T-helper 2 cell treated with Interferon-gamma antibody and Interleukin-4, amounts not matched to agents 5 μg/mL and 100 μg/mL, for 36 hours (primary cell): ENCODE data around the gene RNF44.

Experiments
- DNase-seq: peaks from one replicate; pipeline ENCODE4 v3.0.0; 2021; ENCODE audit warnings: low spot score
- H3K27ac Mint-ChIP-seq: one replicate; pipeline ENCODE4 v1.8.0; 2021; ENCODE audit warnings: mild to moderate bottlenecking, mixed read lengths
- H3K27me3 Mint-ChIP-seq: one replicate; pipeline ENCODE4 v1.8.0; 2021; ENCODE audit warnings: low read depth, mixed read lengths
- H3K36me3 Mint-ChIP-seq: one replicate; pipeline ENCODE4 v1.8.0; 2021; ENCODE audit warnings: low read depth, mixed read lengths
- H3K4me1 Mint-ChIP-seq: one replicate; pipeline ENCODE4 v1.8.0; 2021; ENCODE audit warnings: low read depth, mixed read lengths
- H3K4me3 Mint-ChIP-seq: one replicate; pipeline ENCODE4 v1.8.0; 2022; ENCODE audit warnings: mild to moderate bottlenecking, moderate library complexity, mixed read lengths
- H3K9me3 Mint-ChIP-seq: one replicate; pipeline ENCODE4 v1.8.0; 2021; ENCODE audit warnings: mixed read lengths

Gene RNF44

DNA sequence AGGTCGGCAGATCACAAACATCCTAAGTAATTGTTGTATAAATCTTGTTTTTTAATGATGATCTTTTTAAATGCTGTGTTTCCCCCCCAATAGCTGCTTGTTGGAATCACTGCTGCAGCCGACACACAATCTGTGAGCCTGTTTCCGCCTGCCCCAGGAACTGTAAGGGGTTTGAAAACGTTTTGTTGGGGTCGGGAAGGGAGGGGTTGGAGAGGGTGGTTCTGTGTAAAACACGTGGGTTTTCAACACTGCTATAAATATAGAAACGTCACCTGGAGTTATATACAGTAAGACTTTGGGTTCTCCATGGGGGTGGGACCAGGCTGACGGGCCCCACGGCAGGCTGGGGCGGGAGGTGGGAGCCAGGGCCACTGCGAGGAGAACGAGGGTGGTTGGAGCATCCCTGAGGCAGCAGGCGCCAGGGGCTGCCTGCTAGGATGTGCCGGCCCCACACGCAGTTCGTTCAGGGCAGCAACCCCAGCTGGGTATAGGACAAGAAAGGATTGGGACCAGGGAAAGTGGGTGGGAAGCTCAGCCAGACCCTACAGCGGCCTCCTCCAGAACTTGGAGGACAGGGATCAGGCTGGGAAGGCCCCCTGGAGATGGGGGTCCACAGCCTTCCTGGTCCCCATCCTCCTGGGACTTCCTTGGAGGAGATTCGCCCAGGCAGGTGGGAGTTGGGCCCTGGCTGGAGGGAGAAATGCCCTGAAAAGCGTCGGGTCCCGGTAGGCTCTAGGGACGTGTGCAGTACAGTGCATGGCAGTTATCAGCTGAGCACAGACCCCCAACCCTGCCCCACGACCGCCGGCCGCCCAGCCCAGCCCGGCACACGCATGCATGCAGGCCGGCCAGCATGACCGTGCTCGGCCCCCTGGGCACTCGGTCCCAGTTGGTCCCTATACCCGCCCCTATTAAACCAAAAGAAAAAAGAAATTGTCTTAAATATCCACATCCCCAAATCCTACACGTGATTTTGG lies 9.7 kb downstream of the RNF44 start:
- H3K4me3 Mint-ChIP-seq: no peak overlapping the region
- peaks cover 33% of the 10 kb centered on the region for H3K36me3 Mint-ChIP-seq
- no peaks in the 10 kb centered on the region for H3K27me3 Mint-ChIP-seq
- no peaks in the 10 kb centered on the region for H3K9me3 Mint-ChIP-seq
- no peak overlapping the region for H3K27ac Mint-ChIP-seq
- DNase-seq: no peak
- H3K4me1 Mint-ChIP-seq: peaks cover 9% of the 10 kb centered on the region

DNA sequence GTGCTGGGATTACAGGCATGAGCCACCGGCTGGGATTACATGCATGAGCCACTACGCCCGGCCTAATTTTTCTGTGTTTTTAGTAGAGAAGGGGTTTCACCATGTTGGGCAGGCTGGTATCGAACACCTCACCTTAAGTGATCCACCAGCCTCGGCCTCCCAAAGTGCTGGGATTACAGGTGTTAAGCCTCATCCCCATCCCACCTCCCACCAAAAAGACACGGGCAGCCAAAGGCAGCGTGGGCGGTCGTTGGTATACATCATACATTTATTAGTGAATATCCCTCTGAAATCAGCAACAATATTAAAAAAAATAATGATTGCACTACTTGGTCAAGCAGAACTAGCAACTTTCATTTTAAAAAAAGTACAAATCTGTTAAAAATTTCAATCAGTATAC lies 10.7 kb downstream of the RNF44 start:
- Mint-ChIP-seq H3K27me3 (no peaks in the 10 kb centered on the region), H3K9me3 (no peaks in the 10 kb centered on the region), H3K27ac (no peak overlapping the region), H3K36me3 (peaks cover 33% of the 10 kb centered on the region), H3K4me1 (peaks cover 7% of the 10 kb centered on the region), H3K4me3 (no peak overlapping the region)
- DNase-seq: no peak

DNA sequence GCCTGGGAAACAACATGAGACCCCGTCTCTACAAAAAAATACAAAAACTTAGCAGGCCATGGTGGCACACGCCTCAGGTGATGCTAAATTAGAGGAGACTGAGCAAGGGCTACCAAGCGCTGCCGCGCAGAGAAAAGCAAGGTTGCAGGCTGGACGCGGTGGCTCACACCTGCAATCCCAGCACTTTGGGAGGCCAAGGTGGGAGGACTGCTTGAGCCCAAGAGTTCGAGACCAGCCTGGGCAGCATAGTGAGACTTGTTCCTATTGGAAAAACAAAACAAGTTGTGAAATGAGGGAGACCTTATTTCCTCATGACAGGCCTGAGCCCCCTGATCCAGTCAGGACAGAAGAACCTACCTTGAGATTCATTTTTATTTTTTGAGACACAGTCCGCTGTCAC lies 11.5 kb downstream of the RNF44 start:
- Mint-ChIP-seq H3K27me3 (no peaks in the 10 kb centered on the region), H3K36me3 (peaks cover 28% of the 10 kb centered on the region), H3K4me1 (peaks cover 4% of the 10 kb centered on the region), H3K4me3 (no peak overlapping the region), H3K9me3 (no peaks in the 10 kb centered on the region), H3K27ac (no peak overlapping the region)
- no peak for DNase-seq

DNA sequence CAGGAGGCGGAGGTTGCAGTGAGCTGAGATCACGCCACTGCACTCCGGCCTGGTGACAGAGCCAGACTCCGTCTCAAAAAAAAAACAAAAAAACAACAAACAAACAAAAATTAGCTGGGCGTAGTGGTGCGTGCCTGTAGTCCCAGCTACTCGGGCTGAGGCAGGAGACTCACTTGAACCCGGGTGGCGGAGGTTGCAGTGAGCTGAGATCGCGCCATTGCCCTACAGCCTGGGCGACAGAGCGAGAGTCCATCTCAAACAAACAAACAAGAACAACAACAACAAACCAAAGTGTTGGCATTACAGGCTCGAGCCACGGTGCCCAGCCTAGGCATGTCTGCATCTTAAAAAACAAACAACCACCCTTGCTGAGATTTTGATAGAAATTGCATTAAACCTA lies 12.2 kb downstream of the RNF44 start:
- Mint-ChIP-seq H3K36me3 (peaks cover 28% of the 10 kb centered on the region), H3K27ac (no peak overlapping the region), H3K4me1 (peaks cover 4% of the 10 kb centered on the region), H3K27me3 (no peaks in the 10 kb centered on the region), H3K4me3 (no peak overlapping the region), H3K9me3 (no peaks in the 10 kb centered on the region)
- DNase-seq: no peak

DNA sequence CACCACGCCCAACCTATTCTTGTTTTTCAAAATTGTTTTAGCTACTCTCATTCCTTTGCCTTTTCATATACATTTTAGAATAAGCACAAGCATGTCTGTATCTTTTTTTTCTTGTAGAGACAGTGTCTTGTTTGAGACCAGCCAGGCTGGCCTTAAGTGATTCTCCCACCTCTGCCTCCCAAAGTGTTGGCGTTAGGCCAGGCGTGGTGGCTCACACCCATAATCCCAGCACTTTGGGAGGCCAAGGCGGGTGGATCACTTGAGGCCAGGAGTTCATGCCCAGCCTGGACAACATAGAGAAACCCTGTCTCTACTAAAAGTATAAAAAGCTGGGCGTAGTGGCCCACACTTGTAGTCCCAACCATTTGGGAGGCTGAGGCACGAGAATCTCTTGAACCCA lies 13.1 kb downstream of the RNF44 start:
- Mint-ChIP-seq H3K36me3 (peaks cover 21% of the 10 kb centered on the region), H3K4me1 (no peaks in the 10 kb centered on the region), H3K4me3 (no peak overlapping the region), H3K27ac (no peak overlapping the region), H3K9me3 (no peaks in the 10 kb centered on the region), H3K27me3 (no peaks in the 10 kb centered on the region)
- no peak for DNase-seq

DNA sequence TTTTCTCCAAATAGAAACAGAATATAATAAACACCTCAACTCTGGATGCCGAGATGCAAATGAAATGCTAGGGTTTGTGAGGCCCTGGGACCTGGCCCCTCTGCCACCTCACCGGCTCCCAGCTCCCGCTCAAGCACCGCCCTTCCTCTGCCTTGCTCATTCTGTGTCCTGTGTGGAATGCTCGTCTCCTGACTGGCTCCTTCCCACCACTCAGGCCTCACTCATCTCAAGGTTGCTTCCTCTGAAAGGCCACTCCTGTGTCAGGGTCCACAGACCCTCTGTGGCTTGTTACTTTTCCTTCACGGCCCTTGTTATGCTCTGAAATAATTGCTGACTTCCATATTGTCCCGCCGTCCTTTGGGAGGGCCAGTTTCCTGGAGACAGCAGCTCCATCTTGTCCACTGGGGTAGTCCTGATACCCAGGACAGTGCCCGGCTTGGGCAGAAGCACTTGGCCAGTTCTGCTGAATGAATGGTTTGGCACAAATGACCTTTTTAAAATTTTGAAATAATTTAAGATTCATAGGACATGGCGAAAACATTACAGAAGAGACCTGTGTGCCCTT lies 15.4 kb downstream of the RNF44 start:
- Mint-ChIP-seq H3K36me3 (peaks cover 8% of the 10 kb centered on the region), H3K4me1 (peaks cover 4% of the 10 kb centered on the region), H3K9me3 (no peaks in the 10 kb centered on the region), H3K27ac (no peak overlapping the region), H3K27me3 (no peaks in the 10 kb centered on the region), H3K4me3 (no peak overlapping the region)
- no peak for DNase-seq

DNA sequence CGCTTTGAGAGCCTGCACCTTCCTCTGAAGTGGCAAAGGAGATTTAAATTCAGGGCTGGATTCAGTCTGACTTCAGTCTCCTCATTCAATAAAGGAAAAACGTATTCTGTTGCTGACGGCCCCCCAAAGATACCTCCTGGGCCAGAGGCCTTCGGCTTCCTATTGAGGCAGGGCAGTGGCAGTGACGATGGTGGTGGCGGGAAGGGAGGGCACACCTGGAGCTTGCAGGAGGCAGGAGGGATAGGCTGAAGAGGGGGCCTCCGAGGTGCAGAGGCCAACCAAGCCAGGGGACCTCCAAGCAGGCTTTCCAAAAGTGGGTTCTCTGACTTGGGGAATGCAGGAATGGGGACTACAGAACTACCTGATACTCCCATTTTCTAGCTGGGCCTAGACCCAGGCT lies 15.9 kb downstream of the RNF44 start:
- H3K27ac Mint-ChIP-seq: no peak overlapping the region
- no peak overlapping the region for H3K4me3 Mint-ChIP-seq
- no peaks in the 10 kb centered on the region for H3K9me3 Mint-ChIP-seq
- peaks cover 5% of the 10 kb centered on the region for H3K4me1 Mint-ChIP-seq
- DNase-seq: no peak
- H3K27me3 Mint-ChIP-seq: no peaks in the 10 kb centered on the region
- peaks cover 5% of the 10 kb centered on the region for H3K36me3 Mint-ChIP-seq

DNA sequence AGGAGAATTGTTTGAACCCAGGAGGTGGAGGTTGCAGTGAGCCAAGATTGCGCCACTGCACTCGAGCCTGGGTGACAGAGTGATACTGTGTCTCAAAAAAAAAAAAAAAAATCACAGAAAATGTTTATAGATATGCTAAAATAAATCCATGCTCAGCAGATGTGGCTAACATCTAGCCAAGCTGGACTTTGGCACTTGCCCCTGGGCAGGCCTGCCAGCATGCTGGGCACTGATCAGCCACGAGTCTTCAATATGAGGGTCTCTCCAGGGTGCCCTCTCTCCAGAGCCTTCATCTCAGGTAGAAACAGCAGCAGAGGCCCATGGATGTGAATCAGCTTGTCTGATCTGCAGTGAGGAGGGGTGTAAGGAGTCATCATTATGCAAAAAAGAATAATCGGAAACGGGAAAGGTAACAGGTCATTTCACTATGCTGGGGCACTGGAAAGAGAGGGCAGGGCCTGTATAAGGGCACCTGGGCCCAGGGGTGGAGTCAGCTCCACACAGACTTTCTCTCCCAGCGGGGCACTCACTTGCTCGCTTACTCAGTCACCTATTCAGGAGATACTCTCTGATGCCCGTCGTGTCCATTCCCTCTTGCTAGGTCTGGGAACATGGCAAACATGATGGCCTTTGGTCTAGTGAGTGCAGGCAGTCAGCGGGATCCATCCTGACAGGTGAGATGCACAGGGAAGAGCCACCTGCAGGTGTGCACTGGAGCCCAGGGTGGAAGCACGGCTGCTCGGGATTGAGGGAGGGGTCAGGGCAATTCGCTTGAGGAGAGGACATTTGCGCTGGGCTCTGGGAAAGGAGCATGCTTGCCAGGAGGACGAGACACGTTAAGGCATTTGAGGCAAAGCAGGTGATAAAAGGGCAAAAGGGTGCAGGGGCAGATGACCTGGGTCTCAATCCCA lies 17.1 kb downstream of the RNF44 start:
- no peaks in the 10 kb centered on the region for H3K9me3 Mint-ChIP-seq
- H3K36me3 Mint-ChIP-seq: no peaks in the 10 kb centered on the region
- no peak for DNase-seq
- H3K4me1 Mint-ChIP-seq: peaks cover 5% of the 10 kb centered on the region
- no peaks in the 10 kb centered on the region for H3K27me3 Mint-ChIP-seq
- H3K27ac Mint-ChIP-seq: no peak overlapping the region
- H3K4me3 Mint-ChIP-seq: no peak overlapping the region

DNA sequence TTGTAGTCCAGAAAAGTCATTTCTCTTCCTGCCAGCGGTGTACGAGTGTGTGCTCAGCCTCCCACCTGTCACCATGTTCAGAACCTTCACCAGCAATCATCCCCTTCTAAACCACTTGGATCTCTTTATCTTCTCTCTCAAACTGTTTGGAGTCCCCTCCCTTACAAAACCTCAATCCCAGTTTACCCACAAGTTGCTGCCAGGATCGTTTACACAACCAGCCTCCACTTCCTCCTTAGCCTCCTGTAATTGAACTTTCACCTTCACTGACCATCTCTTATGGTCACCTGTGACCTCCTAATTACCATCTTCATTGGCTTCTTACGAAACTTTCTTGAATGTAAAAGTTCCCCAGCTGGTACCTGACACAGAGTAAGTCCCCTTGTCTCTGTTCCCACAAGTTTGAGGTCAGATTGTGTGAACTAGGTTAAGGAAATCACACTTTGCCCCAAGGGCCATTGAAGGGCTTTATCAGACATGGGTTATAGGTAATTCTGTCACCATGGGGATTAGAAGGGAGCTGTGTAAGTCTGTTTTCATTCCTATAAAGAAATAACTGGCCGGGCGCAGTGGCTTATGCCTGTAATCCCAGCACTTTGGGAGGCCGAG lies 20.0 kb downstream of the RNF44 start:
- no peaks in the 10 kb centered on the region for H3K27me3 Mint-ChIP-seq
- H3K9me3 Mint-ChIP-seq: no peaks in the 10 kb centered on the region
- peaks cover 16% of the 10 kb centered on the region for H3K4me1 Mint-ChIP-seq
- H3K4me3 Mint-ChIP-seq: no peak overlapping the region
- H3K27ac Mint-ChIP-seq: no peak overlapping the region
- no peaks in the 10 kb centered on the region for H3K36me3 Mint-ChIP-seq
- no peak for DNase-seq

DNA sequence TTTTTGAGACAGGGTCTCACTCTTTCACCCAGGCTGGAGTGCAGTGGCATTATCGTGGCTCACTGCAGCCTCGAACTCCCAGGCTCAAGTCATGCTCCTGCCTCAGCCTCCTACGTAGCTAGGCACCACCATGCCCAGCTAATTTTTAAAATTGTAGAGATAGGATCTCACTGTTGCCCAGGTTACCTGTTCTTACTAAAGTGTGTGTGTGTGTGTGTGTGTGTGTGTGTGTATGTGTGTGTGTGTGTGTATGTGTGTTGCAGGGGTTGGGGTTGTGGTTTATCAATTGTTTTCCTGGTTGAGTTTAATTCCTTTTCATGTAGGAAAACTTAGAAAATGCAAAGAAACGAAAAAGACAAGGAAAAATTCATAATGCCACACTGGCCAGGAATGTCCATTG lies 21.8 kb downstream of the RNF44 start:
- H3K36me3 Mint-ChIP-seq: no peaks in the 10 kb centered on the region
- H3K4me1 Mint-ChIP-seq: peaks cover 19% of the 10 kb centered on the region
- no peak overlapping the region for H3K27ac Mint-ChIP-seq
- no peaks in the 10 kb centered on the region for H3K9me3 Mint-ChIP-seq
- no peaks in the 10 kb centered on the region for H3K27me3 Mint-ChIP-seq
- no peak for DNase-seq
- no peak overlapping the region for H3K4me3 Mint-ChIP-seq

DNA sequence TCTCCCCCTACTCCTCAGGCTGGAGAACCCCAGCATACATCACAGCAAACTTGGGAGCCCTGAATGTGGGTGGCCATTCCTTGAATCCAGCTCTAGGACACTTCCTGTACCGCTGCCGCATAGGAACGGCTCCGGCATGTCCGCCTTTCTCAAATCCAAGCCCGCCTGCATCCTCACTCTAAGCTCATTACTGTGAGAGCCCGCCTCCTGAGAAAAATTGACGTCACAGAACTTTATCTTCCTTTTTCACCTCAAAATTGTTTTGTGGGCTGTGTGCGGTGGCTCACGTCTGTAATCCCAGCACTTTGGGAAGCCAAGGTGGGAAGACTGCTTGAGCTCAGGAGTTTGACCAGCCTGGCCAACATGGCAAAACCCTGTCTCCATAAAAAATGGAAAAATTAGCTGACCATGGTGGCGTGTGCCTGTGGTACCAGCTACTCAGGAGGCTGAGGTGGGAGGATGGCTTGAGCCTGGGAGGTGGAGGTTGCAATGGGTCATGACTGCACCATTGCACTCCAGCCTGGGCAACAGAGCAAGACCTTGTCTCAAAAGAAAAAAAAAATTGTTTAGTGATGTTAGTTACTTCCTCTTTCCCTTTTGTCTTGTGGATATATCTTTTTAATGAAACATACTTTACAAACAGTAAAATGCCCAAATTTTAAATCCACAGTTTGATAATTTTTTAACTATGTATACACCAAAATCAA lies 22.8 kb downstream of the RNF44 start:
- Mint-ChIP-seq H3K4me3 (no peak overlapping the region), H3K27ac (no peak overlapping the region), H3K36me3 (peaks cover 4% of the 10 kb centered on the region), H3K27me3 (no peaks in the 10 kb centered on the region), H3K9me3 (no peaks in the 10 kb centered on the region), H3K4me1 (peaks cover 19% of the 10 kb centered on the region)
- DNase-seq: no peak

DNA sequence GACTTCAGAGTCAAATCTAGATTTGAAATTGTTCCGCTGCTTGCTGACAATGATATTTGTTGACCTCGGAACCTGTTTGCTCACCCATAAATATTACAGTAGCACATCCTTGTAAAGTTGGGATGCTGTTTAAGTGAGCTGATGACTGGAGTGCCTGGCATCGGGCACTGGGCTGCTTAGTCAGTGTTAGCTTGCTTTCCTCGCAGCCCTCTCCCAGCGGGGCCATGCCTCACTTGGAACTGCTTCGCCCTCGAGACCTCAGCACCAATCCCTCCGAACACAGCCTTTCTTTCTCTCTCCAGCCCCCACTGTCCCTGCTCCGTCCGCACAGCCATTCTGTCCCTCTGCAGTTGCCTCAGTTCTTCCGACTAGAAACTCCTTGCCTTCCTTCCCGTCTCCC lies 23.4 kb downstream of the RNF44 start:
- Mint-ChIP-seq H3K36me3 (peaks cover 4% of the 10 kb centered on the region), H3K4me3 (no peak overlapping the region), H3K4me1 (peaks cover 19% of the 10 kb centered on the region), H3K27ac (no peak overlapping the region), H3K27me3 (no peaks in the 10 kb centered on the region), H3K9me3 (no peaks in the 10 kb centered on the region)
- no peak for DNase-seq

DNA sequence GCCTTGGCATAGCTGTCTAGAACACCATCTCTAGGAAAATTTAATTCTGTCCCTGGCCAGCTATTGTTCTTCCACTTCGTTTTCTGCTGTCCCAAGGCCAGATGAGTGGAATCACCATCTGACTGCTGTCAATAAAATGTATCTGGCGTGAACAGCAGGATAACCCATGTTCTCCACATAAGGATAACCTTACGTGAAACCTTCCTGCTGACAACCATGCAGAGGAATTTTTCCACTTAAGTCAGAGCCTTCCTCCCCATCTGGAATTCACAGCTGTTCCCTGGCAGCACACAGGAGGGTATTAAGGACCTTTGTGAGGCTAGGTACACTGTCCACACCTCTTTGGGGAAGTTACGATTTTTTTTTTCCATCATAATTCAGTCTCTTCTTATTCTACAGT lies 28.6 kb downstream of the RNF44 start:
- H3K4me3 Mint-ChIP-seq: no peak overlapping the region
- peaks cover 10% of the 10 kb centered on the region for H3K4me1 Mint-ChIP-seq
- no peaks in the 10 kb centered on the region for H3K27me3 Mint-ChIP-seq
- no peaks in the 10 kb centered on the region for H3K9me3 Mint-ChIP-seq
- H3K27ac Mint-ChIP-seq: no peak overlapping the region
- H3K36me3 Mint-ChIP-seq: peaks cover 45% of the 10 kb centered on the region
- no peak for DNase-seq
